H1 (cell line): ENCODE measurements around the gene PRKCH. TPM values are rescaled to one million over a fixed set of nuclear protein-coding genes. Genes with fewer than 3 reads are reported as not detected.

Source experiments
- CTCF ChIA-PET: fragments of 300-600 bp; sonication (Branson Sonifier 250); formaldehyde crosslinking; loops from one replicate; lab custom pipeline; 2021; ENCODE audit not compliant: partially characterized antibody; lab: Charles Lee
- POLR2A ChIA-PET: fragments of 300-600 bp; sonication (Branson Sonifier 250); formaldehyde crosslinking; loops from one replicate; lab custom pipeline; 2021; ENCODE audit warnings: inconsistent platforms; ENCODE audit not compliant: partially characterized antibody; lab: Charles Lee
- DNase-seq, 2 experiments: peaks; one replicate each; pipeline versions ENCODE4 v3.0.0 to v3.0.0-alpha.2; 2010 to 2022; ENCODE audit warnings: low spot score in 2 of 2, low read depth in 1 of 2, mixed read lengths in 1 of 2
- FAIRE-seq: peaks from 2 replicates; lab custom pipeline; 2011; peaks lifted over from hg19 to GRCh38; lab: Jason Lieb, UNC
- H2AFZ ChIP-seq: 2 replicates; pipeline ENCODE4 v1.8.1; 2012; ENCODE audit warnings: low read length, inconsistent platforms
- H2AK5ac ChIP-seq: 2 replicates; pipeline ENCODE4 v1.6.1; 2013; ENCODE audit warnings: low read depth, low read length
- H2BK120ac ChIP-seq: replicated peaks from 2 replicates; pipeline ENCODE3; 2013; ENCODE audit warnings: low read depth, low read length, inconsistent platforms
- H2BK12ac ChIP-seq: 2 replicates; pipeline ENCODE4 v1.6.1; 2013; ENCODE audit warnings: low read depth, low read length
- H2BK15ac ChIP-seq: 2 replicates; pipeline ENCODE4 v1.6.1; 2013; ENCODE audit warnings: low read length
- H2BK20ac ChIP-seq: 2 replicates; pipeline ENCODE4 v1.6.1; 2013; ENCODE audit warnings: low read length
- H2BK5ac ChIP-seq: 2 replicates; pipeline ENCODE4 v1.6.1; 2013; ENCODE audit warnings: low read depth, low read length
- H3K14ac ChIP-seq: 2 replicates; pipeline ENCODE4 v1.6.1; 2013; ENCODE audit warnings: inconsistent platforms; ENCODE audit not compliant: insufficient read length
- H3K18ac ChIP-seq: 2 replicates; pipeline ENCODE4 v1.6.1; 2013; ENCODE audit warnings: low read length; ENCODE audit errors: extremely low read depth
- H3K23ac ChIP-seq: 2 replicates; pipeline ENCODE4 v1.6.1; 2013; ENCODE audit warnings: inconsistent platforms; ENCODE audit not compliant: insufficient read length
- H3K23me2 ChIP-seq: 2 replicates; pipeline ENCODE4 v1.6.1; 2013; ENCODE audit warnings: low read depth, low read length
- H3K27ac ChIP-seq: 2 replicates; pipeline ENCODE4 v1.6.1; 2011; ENCODE audit warnings: low read depth, low read length, inconsistent platforms
- H3K27me3 ChIP-seq, 4 experiments: replicated peaks in 1 of 4; 1 replicate in 1 of 4; 2 replicates in 3 of 4; pipeline versions ENCODE4 v1.6.1 to v1.8.1; 2011 to 2013; ENCODE audit warnings: low read length in 3 of 4, mild to moderate bottlenecking in 3 of 4, inconsistent platforms in 2 of 4, mixed read lengths in 2 of 4, moderate library complexity in 1 of 4; ENCODE audit not compliant: control insufficient read depth in 3 of 4, insufficient read depth in 3 of 4; ENCODE audit errors: extremely low read depth in 1 of 4
- H3K36me3 ChIP-seq, 4 experiments: 2 replicates each; pipeline versions ENCODE4 v1.6.1 to v1.8.1; 2011 to 2013; ENCODE audit warnings: mild to moderate bottlenecking in 4 of 4, low read length in 3 of 4, moderate library complexity in 2 of 4, control low read depth in 1 of 4, inconsistent platforms in 1 of 4; ENCODE audit not compliant: insufficient read depth in 4 of 4, control insufficient read depth in 2 of 4
- H3K4ac ChIP-seq: replicated peaks from 2 replicates; pipeline ENCODE3; 2013; ENCODE audit warnings: low read length, low read depth, mixed read lengths, inconsistent platforms; ENCODE audit not compliant: insufficient read length
- H3K4me1 ChIP-seq, 4 experiments: replicated peaks in 1 of 4; 1 replicate in 1 of 4; 2 replicates in 3 of 4; pipeline versions ENCODE4 v1.6.1 to v1.8.1; 2011 to 2013; ENCODE audit warnings: low read length in 3 of 4, inconsistent platforms in 2 of 4, mixed read lengths in 1 of 4; ENCODE audit not compliant: insufficient read depth in 4 of 4, control insufficient read depth in 3 of 4
- H3K4me2 ChIP-seq, 2 experiments: 2 replicates each; pipeline versions ENCODE4 v1.6.1 to v1.8.1; 2011 to 2013; ENCODE audit warnings: low read depth in 2 of 2, low read length in 2 of 2, control low read depth in 1 of 2, inconsistent platforms in 1 of 2, mild to moderate bottlenecking in 1 of 2; ENCODE audit not compliant: insufficient read depth in 1 of 2
- H3K4me3 ChIP-seq, 4 experiments: fragments of 200-600, 300-600 bp in 1 of 4; sonication (generic), shearing (Covaris generic), sonication (Bioruptor Twin) in 1 of 4; 2 replicates each; pipeline versions ENCODE4 v1.5.1 to v1.8.1; 2011 to 2016; ENCODE audit warnings: low read length in 4 of 4, low read depth in 3 of 4, control low read depth in 2 of 4, inconsistent platforms in 2 of 4, mild to moderate bottlenecking in 2 of 4, mixed read lengths in 1 of 4, moderate library complexity in 1 of 4; ENCODE audit not compliant: insufficient read depth in 2 of 4; ENCODE audit errors: extremely low read depth in 1 of 4
- H3K56ac ChIP-seq: replicated peaks from 2 replicates; pipeline ENCODE3; 2013; ENCODE audit warnings: low read depth, mild to moderate bottlenecking, mixed read lengths, low read length, inconsistent platforms; ENCODE audit not compliant: insufficient read length
- H3K79me1 ChIP-seq: 2 replicates; pipeline ENCODE4 v1.6.1; 2013; ENCODE audit warnings: low read depth, low read length, control low read depth
- H3K79me2 ChIP-seq, 2 experiments: 2 replicates each; pipeline versions ENCODE4 v1.6.1 to v1.8.1; 2012 to 2013; ENCODE audit warnings: low read length in 2 of 2, mild to moderate bottlenecking in 2 of 2, inconsistent platforms in 1 of 2; ENCODE audit not compliant: insufficient read depth in 2 of 2, control insufficient read depth in 1 of 2
- H3K9ac ChIP-seq, 4 experiments: replicated peaks in 1 of 4; 1 replicate in 1 of 4; 2 replicates in 3 of 4; pipeline versions ENCODE4 v1.6.1 to v1.8.1; 2011 to 2013; ENCODE audit warnings: low read depth in 3 of 4, low read length in 3 of 4, control low read depth in 2 of 4, mild to moderate bottlenecking in 2 of 4, moderate library complexity in 2 of 4, inconsistent platforms in 1 of 4; ENCODE audit errors: extremely low read depth in 1 of 4
- H3K9me3 ChIP-seq, 2 experiments: 2 replicates each; pipeline versions ENCODE4 v1.6.1 to v1.8.1; 2012 to 2013; ENCODE audit warnings: mild to moderate bottlenecking in 2 of 2, moderate library complexity in 2 of 2, control low read depth in 1 of 2, inconsistent platforms in 1 of 2, low read depth in 1 of 2, low read length in 1 of 2, mixed read lengths in 1 of 2; ENCODE audit not compliant: insufficient read depth in 2 of 2
- H4K20me1 ChIP-seq, 2 experiments: replicated peaks in 1 of 2; 2 replicates each; pipeline versions ENCODE3 to v1.8.1; 2011 to 2013; ENCODE audit warnings: inconsistent platforms in 2 of 2, low read length in 2 of 2, mild to moderate bottlenecking in 1 of 2; ENCODE audit not compliant: insufficient read depth in 2 of 2, control insufficient read depth in 1 of 2
- H4K5ac ChIP-seq: 2 replicates; pipeline ENCODE4 v1.6.1; 2013; ENCODE audit warnings: low read length, low read depth, mixed read lengths, inconsistent platforms; ENCODE audit not compliant: insufficient read length
- H4K8ac ChIP-seq: 2 replicates; pipeline ENCODE4 v1.8.0; 2013; ENCODE audit warnings: mild to moderate bottlenecking, moderate library complexity, low read length, inconsistent platforms; ENCODE audit not compliant: insufficient read depth; ENCODE audit errors: extremely low read depth
- H4K91ac ChIP-seq: replicated peaks from 2 replicates; pipeline ENCODE3; 2013; ENCODE audit warnings: low read length, mixed read lengths, inconsistent platforms; ENCODE audit not compliant: insufficient read length
- BRCA1 ChIP-seq: IDR thresholded peaks from 2 replicates; pipeline ENCODE4 v1.6.1; 2012; ENCODE audit warnings: low read depth, low read length, improper control_type of control experiment
- HDAC2 ChIP-seq, 2 experiments: fragments of 300-600 bp in 1 of 2; sonication (generic) in 1 of 2; IDR thresholded peaks; 2 replicates each; pipeline ENCODE4 v1.6.1; 2011 to 2012; ENCODE audit warnings: low read depth in 2 of 2, low read length in 2 of 2, mild to moderate bottlenecking in 2 of 2, moderate library complexity in 2 of 2, borderline replicate concordance in 1 of 2, inconsistent platforms in 1 of 2
- HDAC6 ChIP-seq: IDR thresholded peaks from one replicate; pipeline ENCODE4 v1.7.1; 2012; ENCODE audit warnings: low read depth, mild to moderate bottlenecking, inconsistent platforms, low read length, moderate library complexity
- KDM1A ChIP-seq: fragments of 200-600, 300-600 bp; sonication (generic); IDR thresholded peaks from 2 replicates; pipeline ENCODE4 v1.7.1; 2016; ENCODE audit warnings: mild to moderate bottlenecking, low read length, borderline replicate concordance
- MAFK ChIP-seq: IDR thresholded peaks from 2 replicates; pipeline ENCODE4 v1.6.1; 2012; ENCODE audit warnings: low read depth, mild to moderate bottlenecking, improper control_type of control experiment, low read length
- MAX ChIP-seq: IDR thresholded peaks from 2 replicates; pipeline ENCODE4 v1.6.1; 2012; ENCODE audit warnings: inconsistent platforms
- NRF1 ChIP-seq: IDR thresholded peaks from 2 replicates; pipeline ENCODE4 v1.6.1; 2011; ENCODE audit warnings: mild to moderate bottlenecking, low read depth, low read length, improper control_type of control experiment
- RFX5 ChIP-seq: IDR thresholded peaks from 2 replicates; pipeline ENCODE4 v1.6.1; 2011; ENCODE audit warnings: low read depth, low read length, improper control_type of control experiment, borderline replicate concordance
- SIRT6 ChIP-seq: IDR thresholded peaks from one replicate; pipeline ENCODE4 v1.7.1; 2012; ENCODE audit warnings: low read length, inconsistent platforms
- SP2 ChIP-seq: IDR thresholded peaks from 2 replicates; pipeline ENCODE4 v1.6.1; 2012; ENCODE audit warnings: mild to moderate bottlenecking, low read length, inconsistent platforms
- TEAD4 ChIP-seq: IDR thresholded peaks from 2 replicates; pipeline ENCODE4 v1.6.1; 2012; ENCODE audit warnings: low read depth, low read length, inconsistent platforms, mixed read lengths
- USF2 ChIP-seq: IDR thresholded peaks from 2 replicates; pipeline ENCODE4 v1.6.1; 2011; ENCODE audit warnings: low read length, improper control_type of control experiment
- WGBS, 2 experiments: shearing (Covaris generic) in 1 of 2; methylation state at CpG; one replicate each; pipeline versions ENCODE4 v1.1.6 to v1.1.7; 2013 to 2015; ENCODE audit warnings: low lambda C conversion rate in 2 of 2, mixed read lengths in 2 of 2, inconsistent platforms in 1 of 2, low coverage in 1 of 2, missing lambda C conversion rate in 1 of 2; ENCODE audit not compliant: insufficient replicate concordance in 2 of 2, insufficient coverage in 1 of 2, insufficient read length in 1 of 2; ENCODE audit errors: extremely low coverage in 1 of 2, missing lambda C conversion rate in 1 of 2; 5-methylcytosine and 5-hydroxymethylcytosine counted together
- polyA plus RNA-seq, 7 experiments: library from polyadenylated mRNA; depleted of rRNA in 3 of 7; stranded (reverse) in 5 of 7; unstranded in 2 of 7; fragments of >200 nt in 5 of 7; fragments of 200-250 nt in 2 of 7; gene quantifications; 1 replicate in 5 of 7; 2 replicates in 1 of 7; 4 replicates in 1 of 7; pipeline versions ENCODE4 v1.2.1 to v1.2.3, GENCODE V29; 2011 to 2013; ENCODE audit warnings: missing spikeins in 2 of 7, mixed read lengths in 2 of 7
- total RNA-seq: library from RNA; stranded (reverse); fragmentation: NEBNext Ultra II Directional; extraction: Animal tissue kit (Norgen Biotek cat#: 25700); gene quantifications from 2 replicates; pipeline ENCODE4 v1.2.1, GENCODE V29; 2021
- TF ChIP-seq, protein P1 (sequence below): IDR thresholded peaks from 2 replicates; pipeline ENCODE4 v1.6.1; 2012; ENCODE audit warnings: inconsistent platforms

The PRKCH gene
- total and polyA plus RNA-seq, 2 of the 8 experiments (the other 6 are each of a cell fraction or from before 2014, with no cell fraction given), result 6.4 to 7.0 TPM

- Histone ChIP-seq H2BK15ac (no peak overlapping the region), H3K4ac (no peak overlapping the region), H3K4me2 (no peak overlapping the region), H3K9me3 (peaks cover 30% of the 10 kb centered on the region in 2 experiments), H3K79me2 (no peaks in the 10 kb centered on the region), H3K27ac (no peak overlapping the region), H3K4me3 (no peak overlapping the region), H3K36me3 (no peaks in the 10 kb centered on the region; a peak in 1 of 8 replicates), H4K91ac (no peak overlapping the region), H3K56ac (no peak overlapping the region), H4K20me1 (no peaks in the 10 kb centered on the region), H3K79me1 (no peaks in the 10 kb centered on the region), H4K8ac (no peak overlapping the region), H2BK12ac (no peak overlapping the region), H3K14ac (no peak overlapping the region), H3K4me1 (no peaks in the 10 kb centered on the region), H2BK120ac (no peak overlapping the region), H3K27me3 (no peaks in the 10 kb centered on the region), H3K9ac (no peak overlapping the region), H3K23me2 (no peaks in the 10 kb centered on the region), H2AK5ac (no peak overlapping the region), H3K18ac (no peak overlapping the region), H2BK20ac (no peak overlapping the region), H4K5ac (no peak overlapping the region), H3K23ac (no peak overlapping the region), H2AFZ (no peak overlapping the region), H2BK5ac (no peak overlapping the region)
- CTCF ChIA-PET, result no interaction called here
- WGBS, 2 experiments, result 87% methylated on average over 3 of the region's 3 CpGs; no CpG with 5 or more reads in 1 of the 2 experiments
- POLR2A ChIA-PET, result no interaction called here
- FAIRE-seq (no peak), DNase-seq (no peak)
- TF ChIP-seq NRF1 (no peak), RFX5 (no peak), USF2 (no peak), MAX (no peak), MAFK (no peak), SP2 (no peak), SIRT6 (no peak), BRCA1 (no peak), HDAC2 (IDR thresholded peaks at IDR 0.05; ENCODE audit: borderline replicate concordance in 1 of 2, low read depth in 2 of 2, low read length in 2 of 2) (no peak), HDAC6 (no peak), TEAD4 (no peak), KDM1A (no peak)
- TF ChIP-seq, protein P1, sequence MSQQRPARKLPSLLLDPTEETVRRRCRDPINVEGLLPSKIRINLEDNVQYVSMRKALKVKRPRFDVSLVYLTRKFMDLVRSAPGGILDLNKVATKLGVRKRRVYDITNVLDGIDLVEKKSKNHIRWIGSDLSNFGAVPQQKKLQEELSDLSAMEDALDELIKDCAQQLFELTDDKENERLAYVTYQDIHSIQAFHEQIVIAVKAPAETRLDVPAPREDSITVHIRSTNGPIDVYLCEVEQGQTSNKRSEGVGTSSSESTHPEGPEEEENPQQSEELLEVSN, result no peak
Observed at GRCh38 chr14:61374284-61374683, 52.9 kb downstream of the PRKCH start.
